Mesothelial cell of epicardium (in vitro differentiated cells): ENCODE data around the gene LRRC75A. TPM values are rescaled to one million over a fixed set of nuclear protein-coding genes. Genes with fewer than 3 reads are reported as not detected.

Source experiments
- DNase-seq, 2 experiments: peaks; one replicate each; pipeline ENCODE4 v3.0.0; 2021; ENCODE audit warnings: low spot score in 2 of 2; ENCODE audit not compliant: unreplicated experiment in 2 of 2
- H3K27ac Mint-ChIP-seq: 2 replicates; pipeline ENCODE4 v1.8.0; 2021; ENCODE audit warnings: mixed read lengths
- H3K27me3 Mint-ChIP-seq: 2 replicates; pipeline ENCODE4 v1.8.0; 2021; ENCODE audit warnings: low read depth, mixed read lengths
- H3K36me3 Mint-ChIP-seq: 2 replicates; pipeline ENCODE4 v1.8.0; 2021; ENCODE audit warnings: mixed read lengths
- H3K4me1 Mint-ChIP-seq: 2 replicates; pipeline ENCODE4 v1.8.0; 2021; ENCODE audit warnings: mixed read lengths
- H3K4me3 Mint-ChIP-seq: 2 replicates; pipeline ENCODE4 v1.8.0; 2021; ENCODE audit warnings: mild to moderate bottlenecking, moderate library complexity, mixed read lengths
- H3K9me3 Mint-ChIP-seq: 2 replicates; pipeline ENCODE4 v1.8.0; 2021; ENCODE audit warnings: mixed read lengths
- total RNA-seq: library from RNA; stranded (reverse); gene quantifications from 3 replicates; pipeline ENCODE4 v1.2.1, GENCODE V29; 2021
- TF ChIP-seq, protein P1 (sequence below): fragments of 200-600 bp; sonication (generic); IDR thresholded peaks from one replicate; pipeline ENCODE4 v1.5.0; 2021; ENCODE audit warnings: antibody characterized with exemption; ENCODE audit not compliant: unreplicated experiment

LRRC75A gene
- total RNA-seq, 1 donor from 2014 or later: 4.0 TPM

DNA sequence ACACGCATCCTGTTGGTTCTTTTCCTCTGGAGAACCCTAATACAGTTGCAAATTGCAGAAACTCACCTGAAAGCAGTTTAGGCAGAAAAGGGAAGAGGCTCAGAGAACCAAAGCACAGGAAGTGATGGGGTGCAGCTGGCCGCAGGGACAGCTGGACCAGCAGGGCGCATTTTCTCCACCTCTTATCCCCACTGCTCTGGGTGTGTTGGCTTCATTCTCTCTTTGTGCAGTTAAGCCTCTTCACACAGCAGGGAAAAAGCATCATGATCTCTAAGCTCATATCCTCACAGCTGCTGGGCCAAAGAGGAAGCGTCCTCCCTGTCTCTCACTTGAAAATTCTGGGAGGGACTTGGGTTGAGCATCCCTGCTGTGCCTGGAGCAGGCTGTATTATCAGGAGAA lies 20.0 kb upstream of the LRRC75A start:
- H3K27ac Mint-ChIP-seq: no peak overlapping the region
- H3K4me3 Mint-ChIP-seq: no peak overlapping the region
- H3K36me3 Mint-ChIP-seq: no peaks in the 10 kb centered on the region
- H3K27me3 Mint-ChIP-seq: peaks cover 18% of the 10 kb centered on the region
- TF ChIP-seq, protein P1, sequence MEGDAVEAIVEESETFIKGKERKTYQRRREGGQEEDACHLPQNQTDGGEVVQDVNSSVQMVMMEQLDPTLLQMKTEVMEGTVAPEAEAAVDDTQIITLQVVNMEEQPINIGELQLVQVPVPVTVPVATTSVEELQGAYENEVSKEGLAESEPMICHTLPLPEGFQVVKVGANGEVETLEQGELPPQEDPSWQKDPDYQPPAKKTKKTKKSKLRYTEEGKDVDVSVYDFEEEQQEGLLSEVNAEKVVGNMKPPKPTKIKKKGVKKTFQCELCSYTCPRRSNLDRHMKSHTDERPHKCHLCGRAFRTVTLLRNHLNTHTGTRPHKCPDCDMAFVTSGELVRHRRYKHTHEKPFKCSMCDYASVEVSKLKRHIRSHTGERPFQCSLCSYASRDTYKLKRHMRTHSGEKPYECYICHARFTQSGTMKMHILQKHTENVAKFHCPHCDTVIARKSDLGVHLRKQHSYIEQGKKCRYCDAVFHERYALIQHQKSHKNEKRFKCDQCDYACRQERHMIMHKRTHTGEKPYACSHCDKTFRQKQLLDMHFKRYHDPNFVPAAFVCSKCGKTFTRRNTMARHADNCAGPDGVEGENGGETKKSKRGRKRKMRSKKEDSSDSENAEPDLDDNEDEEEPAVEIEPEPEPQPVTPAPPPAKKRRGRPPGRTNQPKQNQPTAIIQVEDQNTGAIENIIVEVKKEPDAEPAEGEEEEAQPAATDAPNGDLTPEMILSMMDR: no peak
- peaks cover 8% of the 10 kb centered on the region for H3K4me1 Mint-ChIP-seq
- H3K9me3 Mint-ChIP-seq: no peaks in the 10 kb centered on the region
- no peak for DNase-seq

DNA sequence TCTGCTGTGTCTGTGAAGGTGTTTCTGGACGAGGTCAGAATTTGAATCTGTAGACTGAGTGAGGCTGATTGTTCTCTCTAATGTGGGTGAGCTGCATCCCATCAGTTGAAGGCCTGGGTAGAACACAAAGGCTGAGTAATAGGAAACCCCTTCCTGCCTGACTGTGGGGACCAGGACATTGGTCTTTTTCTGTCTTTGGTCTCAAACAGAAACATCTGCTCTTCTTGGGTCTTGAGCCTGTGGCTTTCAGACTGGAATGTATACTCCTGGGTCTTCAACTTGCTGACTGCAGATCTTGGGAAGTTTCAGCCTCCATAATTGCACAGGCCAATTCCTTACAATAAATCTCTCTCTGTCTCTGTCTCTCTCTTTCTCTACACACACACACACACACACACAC lies 19.6 kb upstream of the LRRC75A start:
- Mint-ChIP-seq H3K27ac (no peak overlapping the region), H3K4me1 (peaks cover 4% of the 10 kb centered on the region), H3K4me3 (no peak overlapping the region), H3K36me3 (no peaks in the 10 kb centered on the region), H3K27me3 (peaks cover 14% of the 10 kb centered on the region), H3K9me3 (no peaks in the 10 kb centered on the region)
- TF ChIP-seq, protein P1: no peak
- DNase-seq: no peak

DNA sequence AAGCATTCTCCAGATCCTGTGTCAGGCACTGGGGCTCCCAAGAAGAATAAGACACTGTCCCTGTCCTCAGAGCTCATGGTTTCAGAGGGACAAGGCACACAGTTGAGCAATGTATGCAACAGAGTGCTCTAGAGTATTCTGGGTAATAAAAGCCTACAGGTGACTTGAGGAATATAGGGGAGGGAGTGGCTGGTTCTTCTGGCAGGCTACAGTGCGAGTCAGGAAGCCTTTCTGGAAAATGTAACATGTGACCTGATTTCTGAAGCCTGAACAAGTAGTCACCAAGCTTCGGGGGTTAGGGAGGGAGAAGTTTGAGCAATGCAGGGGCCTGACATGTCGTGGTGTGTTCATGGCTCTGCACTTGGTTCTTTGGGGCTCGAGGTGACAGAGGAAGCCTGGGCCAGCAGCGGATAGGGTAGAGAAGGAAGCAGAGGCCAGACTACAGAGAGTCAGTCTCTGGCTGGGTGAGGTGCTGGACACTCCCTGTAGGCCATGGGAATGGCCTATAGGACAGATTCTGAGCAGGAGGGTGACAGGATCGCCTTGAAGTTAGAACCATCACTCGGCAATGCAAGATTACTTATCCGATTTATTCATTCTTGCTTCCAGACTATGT lies 16.0 kb upstream of the LRRC75A start:
- no peaks in the 10 kb centered on the region for H3K9me3 Mint-ChIP-seq
- H3K36me3 Mint-ChIP-seq: no peaks in the 10 kb centered on the region
- TF ChIP-seq, protein P1: no peak
- no peak overlapping the region for H3K27ac Mint-ChIP-seq
- DNase-seq: no peak
- no peaks in the 10 kb centered on the region for H3K4me1 Mint-ChIP-seq
- H3K27me3 Mint-ChIP-seq: peaks cover 3% of the 10 kb centered on the region
- H3K4me3 Mint-ChIP-seq: no peak overlapping the region

DNA sequence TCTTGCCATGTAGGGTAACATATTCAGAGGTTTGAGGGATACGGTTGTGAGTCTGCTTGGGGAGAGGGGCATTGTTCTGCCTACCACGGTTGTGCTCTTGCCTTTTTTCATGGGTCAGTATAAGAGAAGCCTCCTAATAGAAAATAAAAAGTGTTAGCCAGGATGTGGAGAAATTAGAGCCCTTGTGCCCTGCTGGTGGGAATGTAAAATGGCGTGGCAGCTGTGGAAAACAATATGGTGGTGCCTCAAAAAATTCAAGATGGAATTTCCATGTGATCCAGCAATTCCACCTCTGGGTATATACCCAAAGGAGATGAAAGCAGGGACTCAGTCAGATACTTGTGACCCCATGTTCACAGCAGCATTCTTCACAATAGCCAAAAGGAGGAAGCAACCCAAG lies 14.2 kb upstream of the LRRC75A start:
- TF ChIP-seq, protein P1: peak; percentile 48
- H3K36me3 Mint-ChIP-seq: no peaks in the 10 kb centered on the region
- H3K27ac Mint-ChIP-seq: no peak overlapping the region
- no peaks in the 10 kb centered on the region for H3K9me3 Mint-ChIP-seq
- no peak overlapping the region for H3K4me3 Mint-ChIP-seq
- H3K27me3 Mint-ChIP-seq: peaks cover 3% of the 10 kb centered on the region
- DNase-seq: no peak
- H3K4me1 Mint-ChIP-seq: no peaks in the 10 kb centered on the region

DNA sequence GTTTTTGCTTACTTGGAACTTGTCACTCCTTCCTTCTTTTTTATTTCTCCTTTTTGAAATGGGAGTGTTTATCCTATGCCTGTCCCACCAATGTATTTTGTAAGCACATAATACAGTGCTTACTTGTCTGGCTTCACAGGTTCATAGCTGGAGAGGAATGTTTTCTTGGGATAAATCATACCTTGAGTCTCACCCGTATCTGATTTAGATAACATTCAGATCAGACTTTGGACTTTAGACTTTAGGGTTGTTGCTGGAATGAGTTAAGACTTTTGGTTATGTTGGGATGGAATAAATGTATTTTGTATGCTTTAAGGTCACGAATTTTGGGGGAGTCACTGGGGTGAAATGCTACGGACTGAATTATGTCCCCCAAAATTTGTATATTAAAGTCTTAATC lies 13.0 kb upstream of the LRRC75A start:
- TF ChIP-seq, protein P1: no peak
- Mint-ChIP-seq H3K4me3 (no peak overlapping the region), H3K27ac (no peak overlapping the region), H3K27me3 (peaks cover 7% of the 10 kb centered on the region), H3K9me3 (no peaks in the 10 kb centered on the region), H3K36me3 (no peaks in the 10 kb centered on the region), H3K4me1 (no peaks in the 10 kb centered on the region)
- DNase-seq: no peak
